HG03432 (cell line): ENCODE data around the gene ARSG.
A peak's percentile ranks its signal among the peaks of the same experiment; 100 is the strongest.
"Not testable (repeated sequence)": the region's sequence is repeated elsewhere in the genome, so short reads cannot be mapped to it uniquely, and the experiment has no call there.

Experiments
- ATAC-seq: cut with Tn5 transposase; IDR thresholded peaks from one replicate; pipeline ENCODE4 v1.9.1; 2021; ENCODE audit warnings: mild to moderate bottlenecking, moderate library complexity; ENCODE audit not compliant: unreplicated experiment

Gene ARSG

GRCh38 chr17:68391561-68392268 is 100.4 kb downstream of the ARSG start:
- no peak for ATAC-seq

GRCh38 chr17:68394608-68395331 is 103.5 kb downstream of the ARSG start:
- ATAC-seq: no peak

GRCh38 chr17:68396226-68397107 is 105.2 kb downstream of the ARSG start:
- ATAC-seq: no peak

DNA sequence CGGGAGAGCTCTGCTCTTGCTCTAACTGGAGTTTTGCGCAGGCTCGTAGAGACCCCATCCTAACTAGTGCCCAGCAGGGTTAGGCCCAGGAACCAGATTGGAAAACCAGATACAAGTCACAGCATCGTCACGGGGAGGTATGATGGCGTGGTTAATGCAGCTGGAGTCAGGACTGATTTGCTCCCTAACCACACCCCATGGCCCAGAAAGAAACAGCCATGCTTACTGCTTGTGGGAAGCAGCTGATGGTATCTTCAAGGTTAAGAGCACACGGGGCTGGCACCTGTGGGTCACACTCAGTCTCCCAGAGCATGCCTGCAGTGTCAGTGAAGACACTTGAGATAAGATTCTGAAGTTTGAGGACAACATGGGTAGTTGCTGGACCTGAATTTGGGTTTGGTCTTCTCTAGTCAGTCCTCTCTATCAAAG is 105.8 kb downstream of the ARSG start:
- ATAC-seq: no peak

GRCh38 chr17:68398691-68399637 is 107.7 kb downstream of the ARSG start:
- peak; percentile 81 for ATAC-seq

DNA sequence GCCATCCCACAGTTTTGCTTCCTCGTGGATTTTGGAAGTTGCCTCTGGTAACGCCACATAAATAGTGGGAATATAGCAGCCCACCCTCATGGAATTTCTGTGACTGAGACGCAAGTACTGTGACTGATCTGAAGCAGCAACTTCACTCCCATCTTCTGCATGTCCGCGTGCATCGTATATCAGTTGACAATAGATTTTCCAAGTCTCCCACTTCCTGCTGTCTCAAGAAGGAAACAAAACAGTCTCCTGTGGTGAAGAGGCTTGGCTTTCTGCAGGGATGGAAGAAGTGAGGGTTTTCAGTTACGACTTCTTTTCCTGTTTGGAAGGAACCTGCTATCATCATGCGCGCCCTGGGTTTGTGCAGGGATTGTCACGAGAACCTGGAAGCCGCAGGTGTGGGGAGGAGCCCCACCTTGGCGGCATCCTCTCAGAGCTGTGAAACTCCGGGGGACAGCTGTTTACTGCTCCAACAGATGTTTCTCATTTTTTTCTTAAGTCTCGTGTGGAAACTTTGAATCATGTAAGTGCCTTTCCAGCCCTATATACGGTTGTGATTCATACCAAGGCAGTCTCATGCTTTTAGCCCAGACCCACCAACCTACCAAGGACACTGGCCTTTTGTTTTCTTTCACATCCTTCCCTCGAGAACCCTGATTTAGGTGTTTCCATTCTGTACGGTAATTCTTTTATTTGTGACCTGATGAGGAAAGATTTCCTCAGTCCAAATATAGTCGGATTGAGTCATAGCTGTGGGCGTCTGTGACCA is 108.5 kb downstream of the ARSG start:
- no peak for ATAC-seq

DNA sequence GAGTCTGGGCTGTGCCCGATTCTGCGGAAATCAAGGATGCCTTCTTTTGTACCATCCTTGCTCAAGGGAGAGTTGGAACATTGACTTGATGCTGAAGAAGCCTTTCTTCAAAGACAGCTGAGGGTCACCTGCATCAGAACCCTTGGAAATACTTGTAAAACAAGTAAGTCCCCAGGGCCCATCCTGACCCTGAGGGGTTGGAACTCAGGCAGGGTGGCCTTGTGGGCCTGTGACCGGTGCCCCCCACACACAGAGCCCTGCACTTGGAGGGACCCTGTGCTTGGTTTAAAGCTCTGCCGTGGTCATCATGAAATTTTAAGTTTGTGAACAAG is 109.1 kb downstream of the ARSG start:
- no peak for ATAC-seq

GRCh38 chr17:68401288-68401687 is 110.0 kb downstream of the ARSG start:
- no peak for ATAC-seq

DNA sequence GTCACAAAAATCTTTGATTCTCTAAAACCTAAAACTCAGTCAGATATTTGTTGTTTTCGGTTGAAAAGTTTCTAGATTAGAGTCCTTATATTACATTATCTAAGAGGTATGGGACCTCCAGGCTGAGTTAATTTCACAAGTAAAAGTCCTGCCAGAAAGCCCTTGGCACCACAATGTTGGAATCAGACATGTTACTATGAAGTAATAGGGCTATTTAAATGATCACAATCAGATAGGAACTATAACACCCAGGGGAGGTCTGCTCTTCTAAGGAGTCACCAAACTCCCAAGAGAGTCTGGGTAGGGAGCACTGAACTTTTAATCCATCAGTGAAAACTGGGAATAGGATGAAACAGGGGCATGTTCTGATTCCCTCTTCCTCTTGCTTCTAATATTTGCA is 111.8 kb downstream of the ARSG start:
- ATAC-seq: no peak

GRCh38 chr17:68403837-68404236 is 112.5 kb downstream of the ARSG start:
- ATAC-seq: not testable (repeated sequence)

DNA sequence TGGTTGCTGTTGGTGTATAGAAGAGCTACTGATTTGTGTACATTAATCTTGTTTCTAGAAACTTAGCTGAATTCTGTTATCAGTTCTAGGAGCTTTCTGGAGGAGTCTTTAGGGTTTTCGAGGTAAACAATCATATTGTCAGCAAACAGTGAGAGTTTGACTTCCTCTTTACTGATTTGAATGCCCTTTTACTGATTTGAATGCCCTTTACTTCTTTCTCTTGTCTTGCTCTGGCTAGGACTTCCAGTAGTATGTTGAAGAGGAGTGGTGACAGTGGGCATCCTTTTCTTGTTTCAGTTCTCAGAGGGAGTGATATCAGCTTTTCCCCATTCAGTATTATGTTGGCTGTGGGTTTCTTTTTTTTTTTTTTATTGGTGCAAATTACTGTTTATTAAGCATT is 116.4 kb downstream of the ARSG start:
- not testable (repeated sequence) for ATAC-seq

DNA sequence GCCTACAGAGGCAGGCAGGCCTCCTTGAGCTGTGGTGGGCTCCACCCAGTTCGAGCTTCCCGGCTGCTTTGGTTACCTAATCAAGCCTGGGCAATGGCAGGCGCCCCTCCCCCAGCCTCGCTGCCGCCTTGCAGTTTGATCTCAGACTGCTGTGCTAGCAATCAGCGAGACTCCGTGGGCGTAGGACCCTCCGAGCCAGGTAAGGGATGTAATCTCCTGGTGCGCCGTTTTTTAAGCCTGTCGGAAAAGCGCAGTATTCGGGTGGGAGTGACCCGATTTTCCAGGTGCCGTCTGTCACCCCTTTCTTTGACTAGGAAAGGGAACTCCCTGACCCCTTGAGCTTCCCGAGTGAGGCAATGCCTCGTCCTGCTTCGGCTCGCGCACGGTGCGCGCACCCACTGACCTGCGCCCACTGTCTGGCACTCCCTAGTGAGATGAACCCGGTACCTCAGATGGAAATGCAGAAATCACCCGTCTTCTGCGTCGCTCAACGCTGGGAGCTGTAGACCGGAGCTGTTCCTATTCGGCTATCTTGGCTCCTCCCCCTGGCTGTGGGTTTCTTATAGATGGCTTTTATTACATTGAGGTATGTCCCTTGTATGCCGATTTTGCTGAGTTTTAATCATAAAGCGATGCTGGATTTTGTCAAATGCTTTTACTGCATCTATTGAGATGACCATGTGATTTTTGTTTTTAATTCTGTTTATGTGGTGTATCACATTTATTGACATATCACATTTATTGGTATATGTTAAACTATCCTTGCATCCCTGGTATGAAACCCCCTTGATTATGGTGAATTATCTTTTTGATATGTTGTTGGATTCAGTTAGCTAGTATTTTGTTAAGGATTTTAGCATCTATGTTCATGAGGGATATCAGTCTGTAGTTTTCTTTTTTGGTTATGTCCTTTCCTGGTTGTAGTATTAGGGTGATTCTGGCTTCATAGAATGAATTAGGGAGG is 122.6 kb downstream of the ARSG start:
- ATAC-seq: not testable (repeated sequence)

DNA sequence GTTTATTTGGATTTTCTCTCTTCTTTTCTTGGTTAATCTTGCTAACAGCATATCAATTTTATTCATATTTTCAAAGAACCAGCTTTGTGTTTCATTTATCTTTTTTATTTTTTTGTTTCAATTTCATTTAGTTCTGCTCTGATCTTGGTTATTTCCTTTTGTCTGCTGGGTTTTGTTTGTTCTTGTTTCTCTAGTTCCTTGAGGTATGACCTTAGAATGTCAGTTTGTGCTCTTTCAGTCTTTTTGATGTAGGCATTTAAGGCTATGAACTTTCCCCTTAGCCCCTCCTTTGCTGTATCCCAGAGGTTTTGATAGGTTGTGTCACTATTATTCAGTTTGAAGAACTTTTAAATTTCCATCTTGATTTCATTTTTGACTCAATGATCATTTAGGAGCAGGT is 123.6 kb downstream of the ARSG start:
- not testable (repeated sequence) for ATAC-seq

GRCh38 chr17:68417317-68417716 is 126.0 kb downstream of the ARSG start:
- no peak for ATAC-seq

GRCh38 chr17:68418876-68419275 is 127.6 kb downstream of the ARSG start:
- ATAC-seq: no peak

DNA sequence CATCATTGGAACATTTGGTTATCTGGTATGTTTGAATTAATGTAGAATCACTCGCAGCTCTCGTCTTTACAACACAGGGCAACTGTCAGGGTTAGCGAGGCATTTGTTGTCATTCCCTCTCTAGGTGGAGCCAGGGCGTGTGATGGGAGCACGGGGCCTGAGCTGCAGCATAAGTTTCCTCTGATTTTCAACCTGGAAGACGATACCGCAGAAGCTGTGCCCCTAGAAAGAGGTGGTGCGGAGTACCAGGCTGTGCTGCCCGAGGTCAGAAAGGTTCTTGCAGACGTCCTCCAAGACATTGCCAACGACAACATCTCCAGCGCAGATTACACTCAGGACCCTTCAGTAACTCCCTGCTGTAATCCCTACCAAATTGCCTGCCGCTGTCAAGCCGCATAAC is 128.8 kb downstream of the ARSG start:
- ATAC-seq: no peak

GRCh38 chr17:68421486-68421885 is 130.2 kb downstream of the ARSG start:
- ATAC-seq: no peak

GRCh38 chr17:68422821-68423220 is 131.5 kb downstream of the ARSG start:
- ATAC-seq: no peak

DNA sequence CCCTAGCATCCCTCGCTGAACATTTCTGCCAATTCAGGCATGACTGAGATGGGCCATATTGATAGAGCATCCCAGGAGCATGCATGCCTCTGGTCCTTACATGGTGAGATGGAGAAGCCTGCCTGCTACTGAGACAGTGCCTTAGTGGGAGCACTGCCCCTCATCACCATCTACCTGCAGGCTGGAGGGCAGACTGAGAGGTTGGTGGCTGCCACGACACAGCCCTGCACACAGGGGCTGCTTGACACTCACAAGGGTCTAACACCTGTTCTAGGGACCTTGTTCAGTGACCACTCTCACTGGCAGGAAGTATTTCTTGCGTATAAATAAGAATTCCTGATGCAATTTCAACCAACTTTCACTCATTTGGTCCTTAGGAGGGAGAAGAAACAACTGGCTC is 132.0 kb downstream of the ARSG start:
- no peak for ATAC-seq
